Mesenchymal stem cell (in vitro differentiated cells and primary cell): ENCODE results near the gene TMEM98.
"Not testable (repeated sequence)": the region's sequence is repeated elsewhere in the genome, so short reads cannot be mapped to it uniquely, and the experiment has no call there.

Experiments
- DNase-seq: peaks from one replicate; pipeline ENCODE4 v3.0.0-alpha.2; 2013
- H2AFZ ChIP-seq: one replicate; pipeline ENCODE4 v1.6.1; 2013; ENCODE audit warnings: low read depth, mild to moderate bottlenecking, control low read depth, inconsistent platforms, low read length, moderate library complexity
- H2AK5ac ChIP-seq: 2 replicates; pipeline ENCODE4 v1.6.1; 2013; ENCODE audit warnings: low read length, moderate library complexity, mild to moderate bottlenecking, inconsistent platforms; ENCODE audit not compliant: severe bottlenecking
- H2BK120ac ChIP-seq: one replicate; pipeline ENCODE4 v1.6.1; 2013; ENCODE audit warnings: low read depth, mild to moderate bottlenecking, inconsistent platforms, low read length, moderate library complexity
- H2BK12ac ChIP-seq, 2 experiments: one replicate each; pipeline ENCODE4 v1.6.1; 2013; ENCODE audit warnings: inconsistent platforms in 2 of 2, low read length in 2 of 2, mild to moderate bottlenecking in 2 of 2, moderate library complexity in 2 of 2, control low read depth in 1 of 2
- H2BK15ac ChIP-seq: one replicate; pipeline ENCODE4 v1.6.1; 2013; ENCODE audit warnings: mild to moderate bottlenecking, low read depth, inconsistent platforms; ENCODE audit not compliant: poor library complexity, severe bottlenecking
- H2BK5ac ChIP-seq: 2 replicates; pipeline ENCODE4 v1.6.1; 2013; ENCODE audit warnings: low read depth, mild to moderate bottlenecking, low read length, control low read depth, inconsistent platforms; ENCODE audit not compliant: poor library complexity, severe bottlenecking
- H3K14ac ChIP-seq, 2 experiments: one replicate each; pipeline ENCODE4 v1.6.1; 2013; ENCODE audit warnings: inconsistent platforms in 2 of 2, low read length in 2 of 2, control low read depth in 1 of 2, mild to moderate bottlenecking in 1 of 2, moderate library complexity in 1 of 2
- H3K18ac ChIP-seq, 2 experiments: one replicate each; pipeline ENCODE4 v1.6.1; 2013; ENCODE audit warnings: inconsistent platforms in 2 of 2, low read length in 2 of 2, control low read depth in 1 of 2, low read depth in 1 of 2, mild to moderate bottlenecking in 1 of 2
- H3K23ac ChIP-seq, 2 experiments: one replicate each; pipeline ENCODE4 v1.6.1; 2013; ENCODE audit warnings: inconsistent platforms in 2 of 2, low read length in 2 of 2, mild to moderate bottlenecking in 2 of 2, moderate library complexity in 2 of 2, control low read depth in 1 of 2
- H3K27ac ChIP-seq: 2 replicates; pipeline ENCODE4 v1.5.1; 2013; ENCODE audit warnings: mild to moderate bottlenecking, moderate library complexity, low read length, control low read depth, inconsistent platforms; ENCODE audit not compliant: poor library complexity, severe bottlenecking
- H3K27me3 ChIP-seq, 2 experiments: 2 replicates each; pipeline versions ENCODE4 v1.6.1 to v1.7.0; 2013; ENCODE audit warnings: low read length in 2 of 2, mild to moderate bottlenecking in 2 of 2, moderate library complexity in 2 of 2, control low read depth in 1 of 2, inconsistent platforms in 1 of 2; ENCODE audit not compliant: control insufficient read depth in 1 of 2, insufficient read depth in 1 of 2
- H3K36me3 ChIP-seq, 2 experiments: 2 replicates each; pipeline versions ENCODE4 v1.6.1 to v1.7.0; 2013; ENCODE audit warnings: low read length in 2 of 2, control low read depth in 1 of 2, inconsistent platforms in 1 of 2, low read depth in 1 of 2, mild to moderate bottlenecking in 1 of 2; ENCODE audit not compliant: insufficient read depth in 2 of 2, control insufficient read depth in 1 of 2
- H3K4ac ChIP-seq, 2 experiments: one replicate each; pipeline ENCODE4 v1.6.1; 2013; ENCODE audit warnings: inconsistent platforms in 2 of 2, low read length in 2 of 2, mild to moderate bottlenecking in 2 of 2, moderate library complexity in 2 of 2, control low read depth in 1 of 2, low read depth in 1 of 2
- H3K4me1 ChIP-seq: 2 replicates; pipeline ENCODE4 v1.6.1; 2013; ENCODE audit warnings: low read depth, low read length, control low read depth; ENCODE audit not compliant: control insufficient read depth, insufficient read depth
- H3K4me2 ChIP-seq: 2 replicates; pipeline ENCODE4 v1.6.1; 2013; ENCODE audit warnings: low read length, mild to moderate bottlenecking, inconsistent platforms; ENCODE audit not compliant: poor library complexity, severe bottlenecking
- H3K4me3 ChIP-seq, 2 experiments: 2 replicates each; pipeline versions ENCODE4 v1.5.1 to v1.7.0; 2013; ENCODE audit warnings: low read length in 2 of 2, mild to moderate bottlenecking in 2 of 2, control low read depth in 1 of 2, low read depth in 1 of 2; ENCODE audit not compliant: insufficient read depth in 1 of 2
- H3K79me1 ChIP-seq: replicated peaks from 2 replicates; pipeline ENCODE4 v1.6.1; 2013; ENCODE audit warnings: mild to moderate bottlenecking, control low read depth, low read length, inconsistent platforms; ENCODE audit not compliant: poor library complexity, severe bottlenecking
- H3K9ac ChIP-seq: 2 replicates; pipeline ENCODE4 v1.7.0; 2013; ENCODE audit warnings: mild to moderate bottlenecking, low read length, moderate library complexity
- H3K9me3 ChIP-seq: 2 replicates; pipeline ENCODE4 v1.7.0; 2013; ENCODE audit warnings: mild to moderate bottlenecking, low read length; ENCODE audit not compliant: control insufficient read depth
- H4K8ac ChIP-seq: one replicate; pipeline ENCODE4 v1.6.1; 2013; ENCODE audit warnings: inconsistent platforms, mild to moderate bottlenecking, low read length, moderate library complexity
- H4K91ac ChIP-seq: one replicate; pipeline ENCODE4 v1.6.1; 2013; ENCODE audit warnings: mild to moderate bottlenecking, low read length, inconsistent platforms
- WGBS: methylation state at CpG from one replicate; pipeline ENCODE4 v1.1.7; 2013; ENCODE audit warnings: mixed read lengths; 5-methylcytosine and 5-hydroxymethylcytosine counted together

Gene TMEM98

DNA sequence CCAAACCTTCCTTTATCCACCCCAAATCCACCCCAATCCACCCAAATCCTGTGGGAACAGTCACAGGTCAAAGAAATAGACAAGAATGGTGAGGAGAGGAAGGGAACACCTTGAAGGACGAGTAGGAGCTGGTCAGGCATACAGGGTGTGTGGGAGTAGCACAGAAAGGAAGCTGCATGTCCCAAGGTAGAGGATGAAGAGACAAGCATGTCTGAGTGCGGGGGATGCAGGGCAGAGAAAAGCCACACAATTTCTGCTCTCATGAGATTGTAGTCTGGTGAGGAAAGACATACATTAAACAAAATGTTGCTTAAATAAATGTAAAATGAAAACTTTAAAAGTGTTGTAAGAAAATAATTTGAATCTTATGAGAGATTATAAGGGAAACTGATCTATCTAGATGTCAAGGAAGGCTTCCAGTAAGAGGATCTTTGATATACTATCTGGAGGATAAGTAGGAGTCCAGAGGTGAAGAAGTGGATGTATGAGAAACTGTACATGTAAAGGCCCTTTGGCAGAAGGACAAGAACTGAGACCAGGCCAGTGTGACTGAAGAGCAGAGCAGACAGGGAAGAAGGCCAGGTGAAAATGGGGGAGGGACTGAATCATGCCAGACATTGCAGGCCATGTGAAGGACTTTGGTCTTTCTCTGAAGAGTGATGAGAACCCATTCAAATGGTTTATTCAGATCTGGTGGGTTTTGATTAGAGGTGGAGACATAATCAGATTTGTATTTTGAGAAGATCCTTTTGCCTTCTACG, 18.6 kb downstream of the TMEM98 start:
- Histone ChIP-seq H3K79me1 (no peaks in the 10 kb centered on the region), H3K9me3 (peaks cover 2% of the 10 kb centered on the region), H4K91ac (no peak overlapping the region), H3K4me3 (no peak overlapping the region), H3K4me2 (no peak overlapping the region), H3K36me3 (peaks cover 3 to 9% of the 10 kb centered on the region in 2 experiments), H4K8ac (no peak overlapping the region), H3K4me1 (peaks cover 6% of the 10 kb centered on the region), H2BK5ac (no peak overlapping the region), H3K14ac (no peak overlapping the region), H3K4ac (no peak overlapping the region), H2BK12ac (no peak overlapping the region), H2BK15ac (no peak overlapping the region), H3K18ac (no peak overlapping the region), H2AK5ac (no peak overlapping the region), H2AFZ (no peak overlapping the region), H3K27ac (no peak overlapping the region), H3K23ac (no peak overlapping the region), H2BK120ac (no peak overlapping the region), H3K27me3 (peaks cover 0 to 28% of the 10 kb centered on the region in 2 experiments), H3K9ac (no peak overlapping the region)
- no peak for DNase-seq
- WGBS, result 71% methylated on average over 3 of the region's 3 CpGs

- Histone ChIP-seq H3K4me1 (peaks cover 6% of the 10 kb centered on the region), H2BK15ac (no peak overlapping the region), H2BK5ac (no peak overlapping the region), H2BK12ac (no peak overlapping the region), H3K9me3 (no peaks in the 10 kb centered on the region), H2BK120ac (no peak overlapping the region), H3K14ac (no peak overlapping the region), H4K91ac (no peak overlapping the region), H3K79me1 (no peaks in the 10 kb centered on the region), H2AK5ac (no peak overlapping the region), H3K36me3 (no peaks in the 10 kb centered on the region), H3K27me3 (peaks cover 0 to 35% of the 10 kb centered on the region in 2 experiments), H3K9ac (no peak overlapping the region), H4K8ac (no peak overlapping the region), H2AFZ (no peak overlapping the region), H3K4ac (no peak overlapping the region), H3K27ac (no peak overlapping the region), H3K18ac (no peak overlapping the region), H3K4me3 (no peak overlapping the region), H3K23ac (no peak overlapping the region), H3K4me2 (no peak overlapping the region)
- DNase-seq, result no peak
- WGBS, result 100% methylated on average over 1 of the region's 1 CpG
These were observed 19.8 kb downstream of the TMEM98 start for GRCh38 chr17:32947736-32948135.

- H4K91ac ChIP-seq, result no peak overlapping the region
- H3K27me3 ChIP-seq, result peaks cover 3 to 37% of the 10 kb centered on the region in 2 experiments
- H3K14ac ChIP-seq, result no peak overlapping the region
- H2BK15ac ChIP-seq, result no peak overlapping the region
- no peak overlapping the region for H3K18ac ChIP-seq
- no peak overlapping the region for H2BK12ac ChIP-seq
- no peaks in the 10 kb centered on the region for H3K79me1 ChIP-seq
- H2AK5ac ChIP-seq, result no peak overlapping the region
- no peak overlapping the region for H3K9ac ChIP-seq
- H3K36me3 ChIP-seq, result no peaks in the 10 kb centered on the region
- H3K23ac ChIP-seq, result no peak overlapping the region
- H3K4me2 ChIP-seq, result no peak overlapping the region
- no peak overlapping the region for H3K4me3 ChIP-seq
- H4K8ac ChIP-seq, result no peak overlapping the region
- H2AFZ ChIP-seq, result no peak overlapping the region
- no peak overlapping the region for H3K4ac ChIP-seq
- no peak overlapping the region for H2BK120ac ChIP-seq
- DNase-seq, result no peak
- WGBS, result 87% methylated on average over 5 of the region's 7 CpGs
- no peaks in the 10 kb centered on the region for H3K9me3 ChIP-seq
- H2BK5ac ChIP-seq, result no peak overlapping the region
- no peaks in the 10 kb centered on the region for H3K4me1 ChIP-seq
- no peak overlapping the region for H3K27ac ChIP-seq
These were observed 21.2 kb downstream of the TMEM98 start for GRCh38 chr17:32949181-32949580.

DNA sequence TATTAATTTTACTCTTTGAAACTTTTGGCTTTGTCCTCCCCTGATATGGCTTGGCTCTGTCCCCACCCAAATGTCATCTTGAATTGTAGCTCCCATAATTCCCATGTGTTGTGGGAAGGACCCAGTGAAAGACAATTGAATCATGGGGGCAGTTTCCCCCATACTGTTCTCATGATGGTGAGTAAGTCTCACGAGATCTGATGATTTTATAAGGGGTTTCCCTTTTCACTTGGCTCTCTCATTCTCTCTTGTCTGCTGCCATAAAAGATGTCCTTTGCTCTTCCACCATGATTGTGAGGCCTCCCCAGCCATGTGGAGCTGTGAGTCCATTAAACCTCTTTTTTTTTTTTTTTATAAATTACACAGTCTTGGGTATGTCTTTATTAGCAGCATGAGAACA, 24.5 kb downstream of the TMEM98 start:
- not testable (repeated sequence) for H3K4me1 ChIP-seq, H3K36me3 ChIP-seq, H2BK12ac ChIP-seq, H3K4me2 ChIP-seq, H3K9me3 ChIP-seq, H3K4me3 ChIP-seq, H2BK15ac ChIP-seq, H4K8ac ChIP-seq, H2AFZ ChIP-seq, H3K4ac ChIP-seq, H2AK5ac ChIP-seq, H4K91ac ChIP-seq, H3K14ac ChIP-seq, H3K27ac ChIP-seq, H2BK5ac ChIP-seq, H2BK120ac ChIP-seq, DNase-seq, H3K23ac ChIP-seq, H3K9ac ChIP-seq, H3K79me1 ChIP-seq, H3K18ac ChIP-seq
- H3K27me3 ChIP-seq, result peaks cover 12 to 50% of the 10 kb centered on the region in 2 experiments
- 63% methylated on average over 1 of the region's 1 CpG for WGBS
